Ureter (tissue), 1 donor: ENCODE measurements around the gene CLCN4. TPM values are rescaled to one million over a fixed set of nuclear protein-coding genes. Genes with fewer than 3 reads are reported as not detected.

Experiments used
- DNase-seq: peaks from one replicate; pipeline ENCODE4 v3.0.0-alpha.2; 2020; ENCODE audit warnings: low spot score
- total RNA-seq: library from RNA; stranded (reverse); gene quantifications from one replicate; pipeline ENCODE4 v1.2.4, GENCODE V29; 2023
- donor health status: DM: yes; HTN: yes; CAD: no.

The CLCN4 gene
- total RNA-seq, 1 donor from 2014 or later: 2.2 TPM

GRCh38 chrX:10242026-10242425, 85.3 kb downstream of the CLCN4 start:
- DNase-seq: no peak

DNA sequence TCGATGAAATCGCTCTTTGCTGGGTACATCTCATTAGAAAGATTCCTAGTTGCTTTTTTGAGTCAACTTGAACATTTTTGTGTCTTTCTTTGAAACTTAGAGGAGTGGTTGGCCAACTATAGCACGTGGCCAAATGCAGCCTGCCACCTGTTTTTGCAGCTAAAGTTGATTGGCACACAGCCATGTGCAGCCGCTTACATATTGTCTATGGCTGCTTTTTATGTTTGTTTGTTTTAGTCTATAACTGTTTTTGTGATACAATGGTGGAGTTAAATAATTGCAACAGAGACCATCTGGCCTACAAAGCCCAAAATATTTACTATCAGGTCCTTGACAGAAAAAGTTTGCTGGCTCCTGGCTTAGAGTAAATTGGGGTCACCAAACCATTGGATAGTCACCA, 86.3 kb downstream of the CLCN4 start:
- DNase-seq: no peak

- DNase-seq: no peak
Observed at GRCh38 chrX:10244915-10245622, 88.3 kb downstream of the CLCN4 start.

DNA sequence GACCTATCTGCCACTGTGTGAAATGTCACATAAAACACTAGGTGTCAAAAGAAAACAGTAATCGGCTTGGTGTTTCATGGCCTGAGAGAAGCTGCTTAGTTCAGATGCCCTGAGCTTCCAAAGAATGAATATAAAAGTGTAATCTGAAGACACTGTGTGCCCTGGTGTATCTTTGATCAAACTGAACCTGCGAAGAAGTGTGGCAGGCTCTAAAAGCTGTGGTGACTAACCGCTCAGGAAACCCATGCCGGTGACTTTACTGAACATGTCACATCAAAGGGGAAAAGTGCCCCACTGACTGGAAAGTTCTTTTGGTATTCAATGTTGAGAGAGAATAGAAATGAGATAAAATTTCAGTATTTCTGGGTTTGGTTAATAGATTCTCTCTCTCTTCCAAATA, 89.1 kb downstream of the CLCN4 start:
- no peak for DNase-seq

DNA sequence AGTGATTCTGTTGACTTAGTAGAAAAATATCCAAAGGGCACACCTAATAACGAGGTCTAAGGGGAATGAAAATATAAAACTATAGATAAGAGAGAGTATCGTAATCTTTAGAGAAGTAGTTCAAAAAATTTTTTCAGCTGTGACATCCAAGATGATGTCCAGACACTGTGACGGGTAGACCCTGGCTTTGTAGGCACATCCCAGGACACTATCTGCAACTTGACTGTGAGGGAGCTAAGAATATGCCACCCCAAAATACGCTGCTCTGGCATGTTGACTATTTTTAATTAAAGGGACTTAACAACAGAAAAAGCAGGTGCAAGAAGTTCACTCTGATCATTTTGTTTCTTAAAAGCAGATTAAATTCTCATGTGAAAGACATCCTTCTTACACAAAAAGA, 89.5 kb downstream of the CLCN4 start:
- DNase-seq: no peak

DNA sequence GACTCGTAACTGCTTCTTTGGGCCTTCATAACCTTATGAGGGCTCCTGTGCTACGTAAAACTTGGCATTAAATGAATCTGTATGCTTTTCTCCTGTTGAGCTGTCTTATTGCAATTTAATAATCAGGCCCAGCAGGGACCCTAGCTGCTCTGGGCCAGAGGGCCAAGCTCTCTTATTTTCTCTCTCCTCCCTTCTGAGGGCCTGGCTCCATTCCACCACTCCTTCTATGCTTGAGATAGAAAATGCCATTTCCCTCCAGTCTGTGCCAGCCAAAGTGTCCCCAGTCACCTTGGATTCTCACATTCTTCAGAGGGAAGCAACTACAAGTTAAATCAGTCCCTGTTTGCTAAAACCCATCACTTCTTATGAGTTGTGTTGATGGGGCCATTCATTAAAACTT, 90.1 kb downstream of the CLCN4 start:
- DNase-seq: no peak

DNA sequence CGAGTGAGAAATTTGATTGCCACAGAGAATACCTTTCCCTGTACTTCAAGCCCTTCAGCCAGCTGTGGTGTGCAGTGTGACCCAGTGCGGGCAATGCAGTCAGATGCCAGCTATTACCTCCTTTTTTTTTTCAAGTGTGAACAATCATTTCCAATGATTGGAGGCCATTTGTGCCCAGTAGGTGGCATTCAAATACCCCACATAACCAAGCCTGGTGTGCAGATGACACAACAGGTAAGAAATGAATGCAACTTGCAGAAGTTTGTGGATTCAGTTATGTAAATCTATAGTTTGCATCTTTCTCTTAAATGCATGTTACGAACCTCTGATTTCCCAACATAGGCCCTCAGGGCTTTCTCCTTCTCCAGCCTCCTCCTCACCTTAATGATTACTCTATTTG, 98.0 kb downstream of the CLCN4 start:
- no peak for DNase-seq

DNA sequence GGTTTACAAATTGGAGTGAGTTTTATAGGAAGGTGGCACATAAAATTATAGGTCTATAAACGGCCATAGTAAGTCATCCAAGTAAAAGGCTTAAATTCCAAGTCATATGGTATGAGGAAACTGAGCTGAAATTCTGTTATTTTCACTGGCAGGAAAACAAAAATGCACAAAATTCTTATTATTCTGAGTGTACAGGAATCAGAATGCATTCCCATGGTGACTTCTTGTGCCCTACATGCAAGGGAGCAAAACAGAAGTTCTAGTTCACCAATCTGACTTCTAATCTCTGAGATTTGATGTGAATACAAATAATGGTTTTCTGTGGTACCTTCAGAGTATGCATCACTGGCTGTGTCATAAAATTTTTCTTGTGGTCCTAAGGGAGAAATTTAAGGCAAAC, 102.9 kb downstream of the CLCN4 start:
- DNase-seq: no peak

DNA sequence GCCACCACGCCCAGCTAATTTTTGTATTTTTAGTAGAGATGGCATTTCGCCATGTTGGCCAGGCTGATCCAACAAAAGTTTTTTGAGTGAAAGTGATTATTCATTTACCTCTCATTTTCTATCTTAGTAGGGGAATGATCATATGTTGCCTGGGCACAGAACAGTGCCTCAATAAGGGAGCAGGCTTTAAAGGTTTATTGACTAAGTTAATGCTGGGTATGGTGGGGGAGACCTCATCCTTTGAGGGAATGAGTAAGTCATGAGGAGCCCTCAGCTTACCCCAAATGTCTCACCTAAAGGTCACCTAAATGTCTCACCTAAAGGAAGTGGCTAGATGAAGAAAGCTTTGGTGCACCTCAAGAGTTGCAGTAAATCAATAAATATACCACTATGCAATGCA, 109.0 kb downstream of the CLCN4 start:
- no peak for DNase-seq

- DNase-seq: no peak
Observed at GRCh38 chrX:10278716-10279115, 121.9 kb downstream of the CLCN4 start.

GRCh38 chrX:10280071-10280470, 123.3 kb downstream of the CLCN4 start:
- DNase-seq: no peak

- DNase-seq: no peak
Observed at GRCh38 chrX:10282490-10282889, 125.7 kb downstream of the CLCN4 start.

DNA sequence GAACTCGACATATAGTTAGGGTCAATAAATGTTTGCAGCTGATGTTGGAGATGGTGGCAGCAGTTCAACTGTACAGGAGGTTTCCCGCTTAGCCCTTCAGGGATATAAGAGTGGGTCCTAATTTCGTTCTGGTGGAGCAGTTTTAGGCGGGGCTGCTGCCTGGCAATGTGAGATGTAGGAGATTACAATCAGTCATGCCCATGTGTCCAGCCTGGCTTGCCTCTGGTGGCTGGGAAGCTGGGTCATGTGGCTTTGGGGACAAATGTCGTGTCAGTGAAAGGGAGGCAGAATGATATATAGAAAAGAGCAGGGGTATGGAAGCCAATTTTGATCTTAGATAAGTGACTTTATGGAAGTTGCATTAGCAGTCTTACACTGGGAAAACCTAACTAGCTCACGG, 129.4 kb downstream of the CLCN4 start:
- no peak for DNase-seq

Other genes starting within 250 kb of the CLCN4 start
- 4.6 TPM for gene CLDN34, start 189.6 kb upstream of the CLCN4 start, total RNA-seq